ENCODE measurements around the gene UFM1. TPM values are rescaled to one million over a fixed set of nuclear protein-coding genes. Genes with fewer than 3 reads are reported as not detected.

Gene UFM1
- total RNA-seq, 2 donors from 2014 or later, result 41.6 to 56.4 TPM

GRCh38 chr13:38382946-38383345, 33.3 kb downstream of the UFM1 start:
- H3K9me3 ChIP-seq, result no peaks in the 10 kb centered on the region
- TF ChIP-seq CTCF (IDR thresholded peaks at IDR 0.05), result no peak
- H3K9ac ChIP-seq (ENCODE audit: low read depth in 2 of 2, low read length in 2 of 2), result no peak overlapping the region
- intact Hi-C loops (cut with DNase I), result no loop called here
- H3K4me3 ChIP-seq, result no peak overlapping the region
- H3K27ac ChIP-seq, result no peak overlapping the region
- no peaks in the 10 kb centered on the region for H3K36me3 ChIP-seq
- H3K4me1 ChIP-seq, result no peaks in the 10 kb centered on the region
- no peak for DNase-seq
- no peaks in the 10 kb centered on the region for H3K27me3 ChIP-seq

GRCh38 chr13:38384171-38384570, 34.5 kb downstream of the UFM1 start:
- no peak for DNase-seq
- no peak for TF ChIP-seq CTCF (IDR thresholded peaks at IDR 0.05)
- no peak overlapping the region for H3K27ac ChIP-seq
- no peaks in the 10 kb centered on the region for H3K36me3 ChIP-seq
- H3K27me3 ChIP-seq, result no peaks in the 10 kb centered on the region
- no peak overlapping the region for H3K4me3 ChIP-seq
- intact Hi-C loops (cut with DNase I), result no loop called here
- no peaks in the 10 kb centered on the region for H3K4me1 ChIP-seq
- no peak overlapping the region for H3K9ac ChIP-seq (ENCODE audit: low read depth in 2 of 2, low read length in 2 of 2)
- H3K9me3 ChIP-seq, result no peaks in the 10 kb centered on the region

- H3K9me3 ChIP-seq, result no peaks in the 10 kb centered on the region
- no peak for TF ChIP-seq CTCF (IDR thresholded peaks at IDR 0.05)
- no peaks in the 10 kb centered on the region for H3K27me3 ChIP-seq
- no peak overlapping the region for H3K4me3 ChIP-seq
- no peak overlapping the region for H3K27ac ChIP-seq
- DNase-seq, result no peak
- no peak overlapping the region for H3K9ac ChIP-seq (ENCODE audit: low read depth in 2 of 2, low read length in 2 of 2)
- H3K36me3 ChIP-seq, result no peaks in the 10 kb centered on the region
- no peaks in the 10 kb centered on the region for H3K4me1 ChIP-seq
- intact Hi-C loops (cut with DNase I), result no loop called here
Observed at GRCh38 chr13:38385153-38385891, 35.7 kb downstream of the UFM1 start.

- no peak for TF ChIP-seq CTCF (IDR thresholded peaks at IDR 0.05)
- no peak overlapping the region for H3K27ac ChIP-seq
- no peak overlapping the region for H3K9ac ChIP-seq (ENCODE audit: low read depth in 2 of 2, low read length in 2 of 2)
- H3K4me3 ChIP-seq, result no peak overlapping the region
- H3K4me1 ChIP-seq, result no peaks in the 10 kb centered on the region
- H3K27me3 ChIP-seq, result no peaks in the 10 kb centered on the region
- intact Hi-C loops (cut with DNase I), result no loop called here
- H3K9me3 ChIP-seq, result no peaks in the 10 kb centered on the region
- DNase-seq, result no peak
- H3K36me3 ChIP-seq, result no peaks in the 10 kb centered on the region
Observed at GRCh38 chr13:38386421-38386820, 36.8 kb downstream of the UFM1 start.

- intact Hi-C loops (cut with DNase I), result no loop called here
- H3K27me3 ChIP-seq, result no peaks in the 10 kb centered on the region
- no peak overlapping the region for H3K27ac ChIP-seq
- H3K36me3 ChIP-seq, result no peaks in the 10 kb centered on the region
- no peak overlapping the region for H3K9ac ChIP-seq (ENCODE audit: low read depth in 2 of 2, low read length in 2 of 2)
- no peak overlapping the region for H3K4me3 ChIP-seq
- H3K9me3 ChIP-seq, result no peaks in the 10 kb centered on the region
- H3K4me1 ChIP-seq, result no peaks in the 10 kb centered on the region
- TF ChIP-seq CTCF (IDR thresholded peaks at IDR 0.05), result no peak
- no peak for DNase-seq
Observed at GRCh38 chr13:38391341-38391740, 41.7 kb downstream of the UFM1 start.

Measured in colonic mucosa (tissue), 4 donors.